Duodenal mucosa (tissue), 2 donors: ENCODE results near the gene TNC.

Source experiments
- H3K27ac ChIP-seq: one replicate; pipeline ENCODE4 v1.7.0; 2013; ENCODE audit warnings: low read depth, low read length
- H3K27me3 ChIP-seq, 2 donors: one replicate each; pipeline ENCODE4 v1.7.0; 2013; ENCODE audit warnings: low read length in 2 of 2, control low read depth in 1 of 2; ENCODE audit not compliant: insufficient read depth in 2 of 2, control insufficient read depth in 1 of 2
- H3K36me3 ChIP-seq, 2 donors: one replicate each; pipeline ENCODE4 v1.7.0; 2013; ENCODE audit warnings: low read length in 2 of 2, control low read depth in 1 of 2; ENCODE audit not compliant: insufficient read depth in 2 of 2, control insufficient read depth in 1 of 2
- H3K4me1 ChIP-seq, 2 donors: one replicate each; pipeline ENCODE4 v1.7.0; 2013; ENCODE audit warnings: low read length in 2 of 2, control low read depth in 1 of 2; ENCODE audit not compliant: insufficient read depth in 2 of 2, control insufficient read depth in 1 of 2
- H3K4me3 ChIP-seq, 2 donors: one replicate each; pipeline ENCODE4 v1.7.0; 2013; ENCODE audit warnings: low read length in 2 of 2, low read depth in 1 of 2
- H3K9ac ChIP-seq, 2 donors: one replicate each; pipeline ENCODE4 v1.7.0; 2013; ENCODE audit warnings: low read length in 2 of 2, low read depth in 1 of 2
- H3K9me3 ChIP-seq, 2 donors: one replicate each; pipeline ENCODE4 v1.7.0; 2013; ENCODE audit warnings: low read length in 2 of 2, control low read depth in 1 of 2; ENCODE audit not compliant: control insufficient read depth in 1 of 2

TNC gene

DNA sequence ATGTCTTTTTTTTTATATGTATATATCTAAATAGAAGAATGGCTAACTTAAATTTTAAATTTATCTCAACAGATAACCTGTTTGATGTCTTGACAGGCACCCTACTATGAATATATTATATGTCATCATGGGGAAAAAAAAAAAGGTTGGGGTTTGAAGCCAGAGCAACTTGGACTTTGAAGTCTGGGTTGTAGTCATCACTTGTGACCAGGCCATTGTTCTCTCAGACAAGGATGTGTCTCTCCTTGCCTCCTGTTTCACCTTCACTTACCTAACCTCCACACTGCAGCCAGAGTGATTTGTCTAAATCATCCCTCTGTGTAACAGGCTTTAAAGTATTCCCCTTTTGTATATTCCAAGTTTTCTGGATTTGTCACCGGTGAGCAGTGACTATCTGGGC is 130.8 kb downstream of the TNC start:
- no peak overlapping the region for H3K9ac ChIP-seq
- no peak overlapping the region for H3K27ac ChIP-seq
- H3K4me3 ChIP-seq, result no peak overlapping the region
- no peaks in the 10 kb centered on the region for H3K4me1 ChIP-seq
- no peaks in the 10 kb centered on the region for H3K36me3 ChIP-seq
- no peaks in the 10 kb centered on the region for H3K9me3 ChIP-seq
- no peaks in the 10 kb centered on the region for H3K27me3 ChIP-seq

DNA sequence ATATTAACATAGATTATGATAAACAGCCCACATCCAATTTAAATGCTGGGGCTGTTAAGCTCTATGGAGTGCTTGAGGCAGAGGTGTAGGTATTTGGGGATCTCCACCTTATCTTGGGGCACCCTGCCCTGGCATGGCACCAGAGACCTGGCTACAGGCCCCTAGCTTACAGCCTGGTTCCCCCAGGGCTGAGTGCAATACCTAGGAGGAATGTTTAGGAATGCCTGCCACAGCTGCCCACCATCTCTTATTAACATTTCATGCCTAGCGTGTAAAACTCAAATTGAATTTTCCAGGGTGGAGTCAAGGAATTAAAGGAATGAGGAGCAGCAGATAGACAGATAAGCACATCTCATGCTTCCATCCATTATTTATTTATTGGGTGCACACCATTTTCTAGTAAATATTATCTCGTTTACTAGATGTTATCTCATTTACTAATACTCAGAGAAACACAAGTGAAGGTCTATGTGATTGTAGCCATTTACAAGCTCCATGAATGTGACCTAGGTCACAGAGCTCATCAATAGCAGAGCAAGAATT is 131.9 kb downstream of the TNC start:
- H3K4me3 ChIP-seq, result no peak overlapping the region

DNA sequence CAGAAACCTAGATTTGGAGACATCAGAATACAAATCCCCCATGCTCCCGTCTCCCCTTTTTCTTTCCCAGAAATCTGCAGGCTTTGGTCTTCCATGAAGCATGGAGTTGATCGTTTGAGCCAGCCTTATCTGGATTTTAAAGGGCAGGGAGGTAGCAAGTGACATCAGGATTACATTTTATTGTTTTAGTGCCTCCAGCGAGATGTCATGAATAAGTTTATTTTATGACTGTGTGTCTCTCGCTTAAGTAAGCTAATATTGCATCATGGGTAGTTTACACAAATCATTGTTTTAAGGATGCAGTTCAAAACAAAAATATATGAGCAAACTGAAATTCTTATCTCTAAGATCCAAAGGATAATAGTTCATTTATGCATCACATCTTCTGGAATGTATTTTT is 136.9 kb downstream of the TNC start:
- no peak overlapping the region for H3K9ac ChIP-seq
- no peak overlapping the region for H3K4me3 ChIP-seq
- H3K36me3 ChIP-seq, result no peaks in the 10 kb centered on the region
- H3K9me3 ChIP-seq, result no peaks in the 10 kb centered on the region
- no peaks in the 10 kb centered on the region for H3K27me3 ChIP-seq
- no peak overlapping the region for H3K27ac ChIP-seq
- no peaks in the 10 kb centered on the region for H3K4me1 ChIP-seq

More for the DNA sequence above, 131.9 kb downstream of the TNC start:
- no peaks in the 10 kb centered on the region for H3K36me3 ChIP-seq
- H3K9me3 ChIP-seq, result no peaks in the 10 kb centered on the region
- H3K27ac ChIP-seq, result no peak overlapping the region
- no peaks in the 10 kb centered on the region for H3K27me3 ChIP-seq
- H3K4me1 ChIP-seq, result no peaks in the 10 kb centered on the region
- no peak overlapping the region for H3K9ac ChIP-seq

GRCh38 chr9:114973216-114973615 is 144.7 kb downstream of the TNC start:
- Histone ChIP-seq H3K9ac (no peak overlapping the region), H3K36me3 (no peaks in the 10 kb centered on the region)

DNA sequence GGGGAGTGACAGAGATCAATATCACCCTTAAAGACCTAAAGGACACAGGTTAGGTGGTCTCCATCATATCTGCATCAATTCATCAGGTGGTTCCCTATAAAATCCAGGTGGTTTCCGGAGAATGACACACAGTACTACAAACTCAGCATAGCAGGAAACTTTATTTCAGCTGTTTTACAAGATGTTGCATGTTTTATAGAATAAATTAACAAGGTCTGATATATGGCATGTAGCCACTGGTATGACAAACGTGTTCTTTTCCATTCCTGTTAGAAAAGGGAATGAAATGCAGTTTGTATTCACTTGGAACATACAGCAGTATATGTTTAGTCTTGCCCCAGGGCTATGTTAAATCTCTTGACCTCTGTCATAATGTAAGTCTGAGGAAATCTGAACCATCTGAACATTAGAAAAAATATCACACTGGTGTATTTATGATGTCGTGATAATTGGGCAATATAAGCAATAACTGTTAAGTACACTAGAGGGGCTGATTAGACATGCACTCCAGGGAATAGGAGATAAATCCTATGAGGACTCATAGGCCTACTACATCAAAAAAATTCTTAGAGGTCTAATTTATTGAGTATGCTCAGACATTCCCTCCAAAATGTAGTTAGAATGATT is 145.3 kb downstream of the TNC start:
- Histone ChIP-seq H3K27me3 (no peaks in the 10 kb centered on the region), H3K9me3 (no peaks in the 10 kb centered on the region), H3K36me3 (no peaks in the 10 kb centered on the region), H3K9ac (no peak overlapping the region), H3K27ac (no peak overlapping the region), H3K4me1 (no peaks in the 10 kb centered on the region), H3K4me3 (no peak overlapping the region)

More at GRCh38 chr9:114973216-114973615, 144.7 kb downstream of the TNC start:
- no peaks in the 10 kb centered on the region for H3K9me3 ChIP-seq
- no peaks in the 10 kb centered on the region for H3K4me1 ChIP-seq
- H3K27ac ChIP-seq, result no peak overlapping the region
- H3K4me3 ChIP-seq, result no peak overlapping the region
- H3K27me3 ChIP-seq, result no peaks in the 10 kb centered on the region
